ENCODE results near the gene CD151. TPM values are rescaled to one million over a fixed set of nuclear protein-coding genes. Genes with fewer than 3 reads are reported as not detected.

The CD151 gene
- total RNA-seq, 1 donor from 2014 or later: 387 TPM

- Histone ChIP-seq H3K36me3 (peaks cover 39% of the 10 kb centered on the region), H3K4me3 (peak overlapping the region; percentile 80), H3K4me1 (peaks cover 37% of the 10 kb centered on the region), H3K27me3 (ENCODE audit: low read depth) (no peaks in the 10 kb centered on the region), H3K9me3 (no peaks in the 10 kb centered on the region), H3K27ac (peak overlapping the region; percentile 81)
- no peak for DNase-seq
- ATAC-seq: no peak
- intact Hi-C loops (cut with DNase I): no loop called here
- no peak for TF ChIP-seq CTCF (IDR thresholded peaks at IDR 0.05)
Measured at GRCh38 chr11:796565-797295, 36.0 kb upstream of the CD151 start.

GRCh38 chr11:797296-798092 lies 35.3 kb upstream of the CD151 start:
- intact Hi-C loops (cut with DNase I): no loop called here
- H3K9me3 ChIP-seq: no peaks in the 10 kb centered on the region
- ATAC-seq: peak; percentile 47 to 53
- TF ChIP-seq CTCF (IDR thresholded peaks at IDR 0.05): no peak
- peaks cover 42% of the 10 kb centered on the region for H3K36me3 ChIP-seq
- peak; percentile 84 for DNase-seq
- H3K27me3 ChIP-seq (ENCODE audit: low read depth): no peaks in the 10 kb centered on the region
- peak overlapping the region; percentile 81 for H3K27ac ChIP-seq
- H3K4me1 ChIP-seq: peaks cover 37% of the 10 kb centered on the region
- H3K4me3 ChIP-seq: peak overlapping the region; percentile 80

- H3K27ac ChIP-seq: peak within 1 kb of the TSS; percentile 81
- peaks cover 40% of the 10 kb centered on the region for H3K36me3 ChIP-seq
- H3K27me3 ChIP-seq (ENCODE audit: low read depth): no peaks in the 10 kb centered on the region
- ATAC-seq (peak; percentile 80 to 84), DNase-seq (peak; percentile 89)
- H3K9me3 ChIP-seq: no peaks in the 10 kb centered on the region
- H3K4me3 ChIP-seq: peak within 1 kb of the TSS; percentile 80
- peaks cover 37% of the 10 kb centered on the region for H3K4me1 ChIP-seq
- intact Hi-C loops (cut with DNase I): no loop called here
- TF ChIP-seq CTCF (IDR thresholded peaks at IDR 0.05): peak; percentile 80
Measured at GRCh38 chr11:798093-798713, 34.5 kb upstream of the CD151 start, which contains the start of gene SLC25A22. TSS of gene SLC25A22 (minus strand) at chr11:798281. CDS start at chr11:795006, 3,275 bp downstream.

- Histone ChIP-seq H3K27ac (no peak overlapping the region), H3K36me3 (peaks cover 35% of the 10 kb centered on the region), H3K9me3 (no peaks in the 10 kb centered on the region), H3K4me1 (peaks cover 47% of the 10 kb centered on the region), H3K4me3 (no peak overlapping the region), H3K27me3 (ENCODE audit: low read depth) (no peaks in the 10 kb centered on the region)
- intact Hi-C loops (cut with DNase I): no loop called here
- DNase-seq (no peak), ATAC-seq (no peak)
- TF ChIP-seq CTCF (IDR thresholded peaks at IDR 0.05): no peak
Measured at GRCh38 chr11:799641-800316, 33.0 kb upstream of the CD151 start.

GRCh38 chr11:800473-800872 lies 32.3 kb upstream of the CD151 start:
- DNase-seq (no peak), ATAC-seq (no peak)
- Histone ChIP-seq H3K4me3 (no peak overlapping the region), H3K27ac (no peak overlapping the region), H3K9me3 (no peaks in the 10 kb centered on the region), H3K27me3 (ENCODE audit: low read depth) (no peaks in the 10 kb centered on the region), H3K4me1 (peaks cover 44% of the 10 kb centered on the region), H3K36me3 (peaks cover 35% of the 10 kb centered on the region)
- no peak for TF ChIP-seq CTCF (IDR thresholded peaks at IDR 0.05)
- intact Hi-C loops (cut with DNase I): no loop called here

Measured in lower lobe of right lung (tissue), 2 donors.